GM11168 (cell line): Measurements from ENCODE around the gene ZNF525.
"Not testable (repeated sequence)": the region's sequence is repeated elsewhere in the genome, so short reads cannot be mapped to it uniquely, and the experiment has no call there.

Experiments used
- in situ Hi-C: fragments of 300-500 bp; cut with MboI; formaldehyde crosslinking; loops from one replicate; pipeline ENCODE4 v1.12.0; 2022; ENCODE audit warnings: low sequenced_read_pairs; ENCODE audit not compliant: unreplicated experiment

The ZNF525 gene

DNA sequence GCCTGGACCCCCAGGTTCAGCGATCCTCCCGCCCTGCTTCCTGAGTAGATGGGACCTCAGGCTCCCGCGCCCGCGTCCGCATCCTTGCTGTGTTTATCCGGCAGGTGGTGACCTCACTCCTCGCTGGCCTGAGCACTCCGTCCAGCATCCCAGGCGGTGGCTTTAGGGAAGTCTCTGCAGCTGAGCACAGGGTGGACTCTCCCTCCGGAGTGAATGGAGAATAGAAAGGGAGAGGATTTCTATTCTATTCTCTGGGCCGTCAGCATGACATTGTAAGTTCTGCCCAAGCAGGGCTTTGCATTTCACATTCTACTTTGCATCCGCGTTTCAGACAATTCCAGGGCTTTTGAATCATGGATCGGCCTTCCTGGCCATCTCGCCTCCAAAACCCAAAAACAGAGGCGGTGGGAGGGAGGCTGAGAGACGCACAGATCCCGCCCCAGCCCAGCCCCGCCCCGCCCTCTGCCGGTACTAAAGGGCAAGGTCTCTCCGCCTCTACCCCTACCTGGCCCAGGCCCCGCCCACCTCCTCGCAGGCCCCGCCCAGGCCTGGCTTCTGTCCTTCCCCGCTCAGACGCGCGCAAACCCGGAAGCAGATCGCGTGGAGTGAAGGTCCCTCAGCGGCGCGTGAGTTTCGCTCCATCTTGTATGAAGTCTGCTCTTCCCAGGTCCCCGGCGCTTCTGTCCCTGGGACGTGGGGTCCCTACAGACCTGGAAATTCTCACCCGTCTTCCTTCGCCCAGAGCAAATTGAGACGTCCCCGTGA lies at the start of gene ZNF525:
Gene ZNF525 (plus strand): TSS at position 572 of the 765 bp plus-strand sequence. CDS start 6,577 bp downstream, outside the sequence.
- in situ Hi-C loops, result loop anchor here (5.0 kb wide), 1 partner anchor 678 kb away; no protein-coding TSS in a partner anchor

DNA sequence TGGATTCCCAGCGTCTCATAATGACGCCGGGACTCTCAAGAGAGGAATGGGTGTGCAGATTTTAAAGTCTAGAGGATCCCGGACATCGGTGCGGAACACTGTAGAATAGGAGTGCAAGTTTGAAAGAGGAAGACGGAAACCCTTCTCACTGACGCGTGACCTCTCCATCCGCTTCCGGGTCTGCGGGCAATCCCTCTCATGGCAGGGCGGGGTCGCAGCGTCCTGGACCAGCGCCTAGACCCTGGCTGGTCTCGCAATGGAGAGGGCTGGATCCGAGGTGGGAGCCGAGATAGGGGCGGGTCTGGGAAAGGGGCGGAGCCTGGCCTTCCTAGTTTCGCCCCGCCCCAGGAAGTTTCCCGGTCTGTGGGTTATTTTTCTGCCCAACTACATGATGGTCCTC lies 36.5 kb upstream of the ZNF525 start:
- in situ Hi-C loops, result no loop called here

- in situ Hi-C loops, result no loop called here
Observed at GRCh38 chr19:53332484-53332883, 33.0 kb upstream of the ZNF525 start.

DNA sequence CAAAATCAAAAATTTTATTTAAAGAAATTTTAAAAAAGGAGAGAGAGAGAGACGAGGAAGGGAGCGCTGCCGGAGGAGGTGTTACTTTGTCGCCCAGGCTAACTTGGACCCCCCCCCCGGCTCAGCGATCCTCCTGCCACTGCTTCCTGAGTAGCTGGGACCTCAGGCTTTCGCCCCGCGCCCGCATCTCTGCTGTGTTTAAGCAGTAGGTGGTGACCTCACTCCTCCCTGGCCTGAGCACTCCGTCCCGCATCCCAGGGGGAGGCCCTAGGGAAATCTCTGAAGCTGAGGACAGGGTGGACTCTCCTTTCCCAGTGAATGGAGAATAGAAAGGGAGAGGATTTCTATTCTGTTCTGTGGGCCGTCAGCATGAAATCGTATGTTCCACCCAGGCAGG lies 32.4 kb upstream of the ZNF525 start:
- in situ Hi-C loops, result no loop called here

- in situ Hi-C loops, result no loop called here
Observed at GRCh38 chr19:53333463-53334449, 31.7 kb upstream of the ZNF525 start, which contains the start of gene ZNF845. Gene ZNF845 (plus strand): TSS chr19:53333749. CDS start chr19:53341308, 7,559 bp downstream.

- in situ Hi-C loops, result not testable (repeated sequence)
Observed at GRCh38 chr19:53344403-53344802, 21.1 kb upstream of the ZNF525 start.

GRCh38 chr19:53355739-53356138 lies 9.8 kb upstream of the ZNF525 start:
- in situ Hi-C loops, result no loop called here

DNA sequence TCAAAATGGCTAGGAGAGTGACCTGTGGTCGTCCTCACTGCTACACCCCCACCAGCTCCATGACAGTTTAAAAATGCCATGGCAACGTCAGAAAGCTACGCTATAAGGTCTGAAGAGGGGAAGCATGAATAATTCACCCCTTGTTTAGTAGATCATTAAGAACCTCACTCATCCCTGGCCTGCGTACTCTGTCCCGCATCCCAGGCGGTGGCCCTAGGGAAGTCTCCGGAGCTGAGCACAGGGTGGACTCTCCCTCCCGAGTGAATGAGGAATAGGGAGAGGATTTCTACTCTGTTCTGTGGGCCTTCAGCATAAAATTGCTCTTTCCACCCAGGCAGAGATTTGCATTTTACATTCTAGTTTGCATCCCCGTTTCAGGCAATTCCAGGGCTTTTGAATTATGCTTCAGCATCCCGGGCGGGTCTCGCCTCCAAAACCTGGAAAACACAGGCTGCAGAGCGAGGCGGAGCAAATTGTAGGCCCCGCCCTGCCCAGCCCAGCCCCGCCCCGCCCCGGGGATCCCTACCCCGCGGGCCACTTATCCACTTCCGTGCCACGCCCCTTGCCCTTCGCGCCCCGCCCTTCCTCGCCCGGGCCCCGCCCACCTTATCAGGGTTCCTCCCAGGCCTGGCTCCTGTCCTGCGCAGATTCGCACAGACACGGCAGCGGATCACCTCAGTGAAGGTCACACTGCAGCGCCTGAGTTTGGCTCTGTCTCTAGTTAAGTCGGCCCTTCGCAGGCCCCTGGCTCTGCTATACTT lies 7.5 kb upstream of the ZNF525 start:
- in situ Hi-C loops, result no loop called here

DNA sequence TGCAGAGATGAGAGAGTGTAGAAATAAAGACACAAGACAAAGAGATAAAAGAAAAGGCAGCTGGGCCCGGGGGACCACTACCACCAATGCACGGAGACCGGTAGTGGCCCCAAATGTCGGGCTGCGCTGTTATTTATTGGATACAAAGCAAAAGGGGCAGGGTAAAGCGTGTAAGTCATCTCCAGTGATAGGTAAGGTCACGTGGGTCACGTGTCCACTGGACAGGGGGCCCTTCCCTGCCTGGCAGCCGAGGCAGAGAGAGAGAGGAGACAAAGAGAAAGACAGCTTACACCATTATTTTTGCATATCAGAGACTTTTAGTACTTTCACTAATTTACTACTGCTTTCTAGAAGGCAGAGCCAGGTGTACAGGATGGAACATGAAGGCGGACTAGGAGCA lies 5.4 kb upstream of the ZNF525 start:
- in situ Hi-C loops, result not testable (repeated sequence)

DNA sequence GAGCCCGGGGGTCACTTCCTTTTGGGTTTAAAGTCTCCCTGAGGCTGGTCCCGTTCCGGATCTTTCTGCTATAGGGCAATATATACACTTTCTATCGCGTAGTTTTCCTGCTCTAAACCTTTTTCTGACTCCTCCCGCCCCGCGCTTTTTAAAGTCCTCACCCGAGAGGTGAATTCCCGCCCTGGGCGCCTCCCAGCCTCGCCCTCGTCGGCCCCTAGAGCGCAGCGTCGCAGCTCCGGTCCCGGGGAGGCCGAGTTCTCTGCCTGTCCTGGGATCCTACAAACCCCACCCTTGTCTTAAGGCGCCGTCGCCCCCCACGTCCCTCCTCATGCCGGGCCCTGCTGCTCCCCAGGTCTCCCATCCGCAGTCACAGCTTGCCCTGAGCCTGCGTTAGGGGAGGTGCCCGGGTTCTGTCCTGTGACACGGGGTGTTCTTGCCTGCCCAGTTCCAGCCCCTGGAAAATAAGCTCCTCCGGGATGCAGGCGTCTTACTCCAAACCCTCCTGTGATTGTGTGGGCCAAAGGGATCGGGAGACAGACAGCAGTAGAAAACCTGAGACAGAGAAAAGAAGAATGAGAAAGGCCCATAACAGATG lies 491 bp downstream of the ZNF525 start:
- in situ Hi-C loops, result loop anchor here (5.0 kb wide), 1 partner anchor 679 kb away; no protein-coding TSS in a partner anchor

- in situ Hi-C loops, result no loop called here
Observed at GRCh38 chr19:53372196-53372595, 6.7 kb downstream of the ZNF525 start.

- in situ Hi-C loops, result no loop called here
Observed at GRCh38 chr19:53374288-53374687, 8.8 kb downstream of the ZNF525 start.

DNA sequence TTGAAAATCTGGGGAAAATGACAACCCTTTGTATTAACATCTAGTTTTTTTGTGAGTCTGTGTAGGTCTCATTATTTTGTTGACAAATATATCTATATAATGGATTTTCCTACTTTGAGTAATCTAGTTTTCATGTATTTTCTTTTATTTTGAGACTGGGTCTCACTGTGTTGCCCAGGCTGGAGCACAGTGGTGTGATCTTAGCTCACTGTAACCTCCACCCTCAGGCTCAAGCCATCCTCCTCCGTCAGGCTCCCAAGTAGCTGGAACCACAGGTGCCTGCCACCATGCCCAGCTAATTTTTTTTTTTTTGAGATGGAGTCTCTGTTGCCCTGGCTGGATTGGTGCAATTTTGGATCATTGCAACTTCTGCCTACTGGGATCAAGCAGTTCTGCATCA lies 9.2 kb downstream of the ZNF525 start:
- in situ Hi-C loops, result no loop called here

DNA sequence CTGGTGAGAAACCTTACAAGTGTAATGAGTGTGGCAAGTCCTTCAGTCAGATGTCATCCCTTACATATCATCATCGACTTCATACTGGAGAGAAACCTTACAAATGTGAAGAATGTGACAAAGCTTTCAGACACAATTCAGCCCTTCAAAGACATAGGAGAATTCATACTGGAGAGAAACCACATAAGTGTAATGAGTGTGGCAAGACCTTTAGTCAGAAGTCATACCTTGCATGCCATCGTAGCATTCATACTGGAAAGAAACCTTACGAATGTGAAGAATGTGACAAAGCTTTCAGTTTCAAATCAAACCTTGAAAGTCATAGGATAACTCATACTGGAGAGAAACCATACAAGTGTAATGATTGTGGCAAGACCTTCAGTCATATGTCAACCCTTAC lies 15.9 kb downstream of the ZNF525 start:
- in situ Hi-C loops, result no loop called here

DNA sequence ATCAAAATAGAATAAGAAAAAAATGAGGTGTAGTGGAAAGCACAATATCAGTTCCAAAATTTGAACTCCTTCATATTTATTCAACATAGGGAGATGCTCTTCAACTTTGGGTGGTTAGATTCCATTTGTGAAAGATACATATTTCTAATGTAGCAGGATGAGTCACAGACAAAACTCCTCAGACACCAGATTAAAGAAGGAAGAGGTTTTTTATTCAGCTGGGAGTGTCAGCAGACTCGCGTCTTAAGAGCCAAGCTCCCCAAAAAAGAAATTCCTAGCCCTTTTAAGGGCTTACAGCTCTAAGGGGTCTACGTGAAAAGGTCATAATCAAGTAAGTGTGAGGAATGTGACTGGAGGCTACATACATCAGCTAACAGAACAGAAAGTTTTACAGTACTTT lies 22.7 kb downstream of the ZNF525 start:
- in situ Hi-C loops, result no loop called here

DNA sequence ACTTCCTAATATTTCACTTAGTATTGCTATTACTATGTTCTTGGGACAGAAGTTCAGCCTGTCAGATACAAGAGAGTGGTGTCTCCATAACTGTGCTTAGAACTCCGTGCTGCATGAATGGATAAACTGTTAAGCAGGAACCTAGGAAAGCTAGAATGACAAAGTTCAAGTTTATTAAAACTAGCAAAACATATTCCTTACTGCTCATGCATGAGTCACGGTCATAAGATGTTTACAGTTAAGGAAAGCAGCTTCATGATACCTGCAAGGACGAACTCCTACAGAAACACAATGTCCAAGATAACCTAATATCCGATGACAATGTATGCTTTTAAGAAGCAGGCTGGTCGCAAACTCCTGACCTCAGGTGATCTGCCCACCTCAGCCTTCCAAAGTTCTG lies 23.4 kb downstream of the ZNF525 start:
- in situ Hi-C loops, result no loop called here

DNA sequence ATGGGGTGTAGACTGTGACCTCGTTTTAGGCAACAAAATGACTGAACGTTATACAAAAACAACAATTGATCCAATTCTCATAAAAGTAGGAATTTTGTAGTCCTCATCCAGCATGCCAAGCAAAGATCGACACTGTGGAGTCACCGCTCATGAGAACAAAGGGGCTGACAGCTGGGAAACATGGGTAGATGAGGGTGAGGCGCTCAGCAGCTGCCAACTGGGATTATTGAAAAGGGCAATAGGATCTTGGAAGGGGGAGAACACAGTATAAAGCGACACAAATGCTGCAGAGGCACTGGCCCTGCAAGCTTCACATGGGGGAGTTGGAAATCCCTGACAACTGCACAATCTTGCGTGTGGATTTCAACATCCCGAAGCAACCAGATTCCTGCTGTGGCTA lies 24.1 kb downstream of the ZNF525 start:
- in situ Hi-C loops, result no loop called here

- in situ Hi-C loops, result no loop called here
Observed at GRCh38 chr19:53389978-53390377, 24.5 kb downstream of the ZNF525 start.

DNA sequence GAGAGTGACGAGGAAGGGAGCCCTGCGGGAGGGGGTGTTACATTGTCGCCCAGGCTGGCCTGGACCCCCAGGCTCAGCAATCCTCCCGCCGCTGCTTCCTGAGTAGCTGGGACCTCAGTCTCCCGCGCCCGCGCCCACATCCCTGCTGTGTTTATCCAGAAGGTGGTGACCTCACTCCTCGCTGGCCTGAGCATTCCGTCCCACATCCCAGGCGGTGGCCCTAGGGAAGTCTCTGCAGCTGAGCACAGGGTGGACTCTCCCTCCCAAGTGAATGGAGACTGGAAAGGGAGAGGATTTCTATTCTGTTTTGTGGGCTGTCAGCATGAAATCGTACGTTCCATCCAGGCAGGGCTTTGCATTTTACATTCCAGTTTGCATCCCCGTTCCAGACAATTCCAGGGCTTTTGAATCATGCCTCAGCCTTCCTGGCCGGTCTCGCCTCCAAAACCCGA lies 29.0 kb downstream of the ZNF525 start:
- in situ Hi-C loops, result no loop called here
